Colonic mucosa (tissue), 4 donors: ENCODE measurements around the gene TSPAN9. TPM values are rescaled to one million over a fixed set of nuclear protein-coding genes. Genes with fewer than 3 reads are reported as not detected.

ENCODE experiments used
- DNase-seq: peaks from one replicate; pipeline ENCODE4 v3.0.0-alpha.2; 2020
- H3K27ac ChIP-seq: fragments of 200-600 bp; one replicate; pipeline ENCODE4 v1.8.0; 2021
- H3K27me3 ChIP-seq: fragments of 200-600 bp; one replicate; pipeline ENCODE4 v1.8.0; 2021
- H3K36me3 ChIP-seq: fragments of 200-600 bp; one replicate; pipeline ENCODE4 v1.8.0; 2021
- H3K4me1 ChIP-seq: fragments of 200-600 bp; one replicate; pipeline ENCODE4 v1.8.0; 2021; ENCODE audit warnings: mild to moderate bottlenecking
- H3K4me3 ChIP-seq: fragments of 200-600 bp; one replicate; pipeline ENCODE4 v1.8.0; 2021
- H3K9ac ChIP-seq, 2 donors: one replicate each; pipeline ENCODE4 v1.7.0; 2013; ENCODE audit warnings: control low read depth in 2 of 2, low read depth in 2 of 2, low read length in 2 of 2
- H3K9me3 ChIP-seq: fragments of 200-600 bp; one replicate; pipeline ENCODE4 v1.8.0; 2021
- intact Hi-C: fragments of 100-400 bp; cut with DNase I; formaldehyde crosslinking; loops from one replicate; pipeline ENCODE4 v1.14.1; 2022
- total RNA-seq, 2 donors: library from RNA; stranded (reverse); fragmentation: NEBNext Ultra II Directional in 1 of 2; extraction: Animal tissue kit (Norgen Biotek cat#: 25700) in 1 of 2; gene quantifications; one replicate each; pipeline ENCODE4 v1.2.1, GENCODE V29; 2021
- TF ChIP-seq, protein P1 (sequence below): fragments of 200-600 bp; IDR thresholded peaks from one replicate; pipeline ENCODE4 v1.8.0; 2022; ENCODE audit warnings: antibody characterized with exemption, mild to moderate bottlenecking
- donor health status: healthy.
- donor health status: DM: no; HTN: no; CAD: no.
- donor health status: DM: no; HTN: no; CAD: no.

The TSPAN9 gene
- total RNA-seq, 2 donors from 2014 or later: 4.7 to 9.9 TPM

DNA sequence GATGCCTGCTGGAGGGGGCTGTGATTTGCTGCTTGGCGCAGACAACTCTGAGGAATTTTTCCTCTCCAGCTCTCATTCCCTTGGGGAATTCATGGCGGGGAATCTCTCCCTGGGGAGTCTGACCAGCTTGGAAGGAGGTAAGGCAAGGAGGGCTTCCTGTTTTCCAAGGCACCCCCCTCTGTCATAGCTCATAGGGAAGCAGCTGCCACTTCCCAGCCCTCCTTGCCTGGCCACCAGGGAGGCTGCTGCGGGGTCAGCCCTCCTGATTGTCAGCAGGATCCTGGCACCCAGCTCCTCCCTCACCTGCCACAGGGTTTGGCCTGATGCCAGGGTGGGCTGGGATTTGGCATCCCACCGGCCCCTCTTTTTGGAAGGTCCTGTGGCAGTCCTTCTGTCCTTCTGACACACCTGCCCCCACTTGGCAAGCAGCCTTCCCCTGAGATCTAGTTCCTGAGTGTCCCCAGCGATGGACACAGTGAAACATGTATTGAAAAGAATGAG is 74.9 kb downstream of the TSPAN9 start:
- Histone ChIP-seq H3K4me1 (no peaks in the 10 kb centered on the region), H3K4me3 (no peak overlapping the region), H3K9ac (no peak overlapping the region), H3K27me3 (no peaks in the 10 kb centered on the region), H3K36me3 (no peaks in the 10 kb centered on the region), H3K27ac (no peak overlapping the region), H3K9me3 (no peaks in the 10 kb centered on the region)
- DNase-seq: no peak
- intact Hi-C loops: no loop called here
- TF ChIP-seq, protein P1, sequence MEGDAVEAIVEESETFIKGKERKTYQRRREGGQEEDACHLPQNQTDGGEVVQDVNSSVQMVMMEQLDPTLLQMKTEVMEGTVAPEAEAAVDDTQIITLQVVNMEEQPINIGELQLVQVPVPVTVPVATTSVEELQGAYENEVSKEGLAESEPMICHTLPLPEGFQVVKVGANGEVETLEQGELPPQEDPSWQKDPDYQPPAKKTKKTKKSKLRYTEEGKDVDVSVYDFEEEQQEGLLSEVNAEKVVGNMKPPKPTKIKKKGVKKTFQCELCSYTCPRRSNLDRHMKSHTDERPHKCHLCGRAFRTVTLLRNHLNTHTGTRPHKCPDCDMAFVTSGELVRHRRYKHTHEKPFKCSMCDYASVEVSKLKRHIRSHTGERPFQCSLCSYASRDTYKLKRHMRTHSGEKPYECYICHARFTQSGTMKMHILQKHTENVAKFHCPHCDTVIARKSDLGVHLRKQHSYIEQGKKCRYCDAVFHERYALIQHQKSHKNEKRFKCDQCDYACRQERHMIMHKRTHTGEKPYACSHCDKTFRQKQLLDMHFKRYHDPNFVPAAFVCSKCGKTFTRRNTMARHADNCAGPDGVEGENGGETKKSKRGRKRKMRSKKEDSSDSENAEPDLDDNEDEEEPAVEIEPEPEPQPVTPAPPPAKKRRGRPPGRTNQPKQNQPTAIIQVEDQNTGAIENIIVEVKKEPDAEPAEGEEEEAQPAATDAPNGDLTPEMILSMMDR: no peak

DNA sequence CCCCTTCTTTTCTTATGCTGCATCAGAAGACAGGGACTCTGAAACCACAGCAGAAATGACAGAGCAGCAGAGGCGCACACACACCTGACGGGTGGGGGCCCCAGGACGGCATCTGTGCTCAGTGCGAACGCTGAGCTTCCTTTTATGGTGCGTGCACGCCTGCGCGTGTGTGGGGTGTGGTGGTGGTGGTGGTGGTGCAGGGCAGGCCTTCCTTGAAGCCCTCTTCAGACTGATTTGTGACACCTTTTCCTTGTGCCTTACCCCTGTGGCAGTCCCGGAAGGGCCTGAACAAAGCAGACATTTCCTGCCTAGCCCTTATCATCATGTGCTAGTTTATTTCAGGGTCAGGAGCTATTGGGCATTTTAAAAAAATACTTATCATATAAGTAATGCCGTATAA is 75.7 kb downstream of the TSPAN9 start:
- Histone ChIP-seq H3K4me1 (no peaks in the 10 kb centered on the region), H3K4me3 (no peak overlapping the region), H3K9ac (no peak overlapping the region), H3K27ac (no peak overlapping the region), H3K36me3 (no peaks in the 10 kb centered on the region), H3K27me3 (no peaks in the 10 kb centered on the region), H3K9me3 (no peaks in the 10 kb centered on the region)
- no peak for DNase-seq
- TF ChIP-seq, protein P1: no peak
- intact Hi-C loops: no loop called here

DNA sequence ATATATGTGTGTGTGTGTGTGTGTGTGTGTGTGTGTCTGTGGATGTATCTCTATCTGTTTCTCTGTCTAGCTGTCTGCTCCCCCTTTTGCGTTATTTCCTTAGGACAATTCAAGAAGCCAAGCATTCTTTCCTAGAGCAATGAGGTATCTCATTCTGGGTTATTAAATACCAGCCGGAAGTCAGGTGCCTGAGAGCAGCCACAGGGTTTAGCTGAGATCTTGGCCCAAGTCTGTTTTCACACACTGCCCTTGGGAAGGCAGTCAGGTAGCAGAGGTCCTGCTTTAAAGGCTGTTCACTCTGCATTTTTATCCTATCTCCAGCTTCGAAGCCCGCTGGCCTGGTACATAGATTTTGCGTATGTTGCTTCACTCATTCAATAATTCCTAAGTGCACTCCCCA is 76.8 kb downstream of the TSPAN9 start:
- intact Hi-C loops: no loop called here
- H3K4me1 ChIP-seq: no peaks in the 10 kb centered on the region

DNA sequence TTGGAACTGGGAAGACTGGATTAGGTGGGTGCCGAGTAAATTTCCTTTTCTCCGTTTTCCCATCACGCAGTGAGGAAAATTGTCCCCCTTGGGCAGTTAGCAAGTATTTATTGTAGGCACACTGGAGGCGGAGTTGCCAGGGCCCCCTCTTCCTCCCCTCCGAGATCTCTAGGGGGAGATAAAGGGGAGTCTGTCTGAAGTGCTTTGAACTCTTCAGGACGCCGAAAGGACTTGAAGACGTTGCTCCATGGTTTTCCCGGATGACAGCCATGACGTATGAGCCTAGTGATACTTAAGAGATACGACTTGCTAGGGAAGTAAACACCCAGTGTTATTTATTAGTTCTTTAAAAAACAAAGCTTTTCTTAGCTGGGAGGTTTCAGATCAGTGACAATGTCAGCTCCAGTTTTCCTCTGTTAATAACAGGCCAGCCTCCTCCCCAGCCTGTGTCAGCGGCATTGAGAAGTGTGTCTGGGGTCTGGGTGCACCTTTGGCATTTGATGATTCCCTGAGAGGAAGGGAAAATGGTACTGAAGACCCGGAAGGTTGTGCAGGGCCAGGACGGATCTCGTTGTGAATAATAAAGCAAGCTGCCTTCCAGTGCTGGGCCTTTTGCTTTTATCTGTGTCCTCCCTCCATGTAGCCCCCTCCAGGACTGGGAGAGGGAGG is 78.7 kb downstream of the TSPAN9 start:
- no peak overlapping the region for H3K9ac ChIP-seq
- no peaks in the 10 kb centered on the region for H3K27me3 ChIP-seq
- no peak overlapping the region for H3K27ac ChIP-seq
- no peaks in the 10 kb centered on the region for H3K9me3 ChIP-seq
- TF ChIP-seq, protein P1: no peak
- no peak overlapping the region for H3K4me3 ChIP-seq
- no peak for DNase-seq
- H3K4me1 ChIP-seq: no peaks in the 10 kb centered on the region
- intact Hi-C loops: no loop called here
- no peaks in the 10 kb centered on the region for H3K36me3 ChIP-seq

More for the DNA sequence above, 76.8 kb downstream of the TSPAN9 start:
- no peaks in the 10 kb centered on the region for H3K36me3 ChIP-seq
- no peak overlapping the region for H3K4me3 ChIP-seq
- H3K27me3 ChIP-seq: no peaks in the 10 kb centered on the region
- TF ChIP-seq, protein P1: no peak
- H3K9ac ChIP-seq: no peak overlapping the region
- no peak overlapping the region for H3K27ac ChIP-seq
- no peak for DNase-seq
- H3K9me3 ChIP-seq: no peaks in the 10 kb centered on the region

DNA sequence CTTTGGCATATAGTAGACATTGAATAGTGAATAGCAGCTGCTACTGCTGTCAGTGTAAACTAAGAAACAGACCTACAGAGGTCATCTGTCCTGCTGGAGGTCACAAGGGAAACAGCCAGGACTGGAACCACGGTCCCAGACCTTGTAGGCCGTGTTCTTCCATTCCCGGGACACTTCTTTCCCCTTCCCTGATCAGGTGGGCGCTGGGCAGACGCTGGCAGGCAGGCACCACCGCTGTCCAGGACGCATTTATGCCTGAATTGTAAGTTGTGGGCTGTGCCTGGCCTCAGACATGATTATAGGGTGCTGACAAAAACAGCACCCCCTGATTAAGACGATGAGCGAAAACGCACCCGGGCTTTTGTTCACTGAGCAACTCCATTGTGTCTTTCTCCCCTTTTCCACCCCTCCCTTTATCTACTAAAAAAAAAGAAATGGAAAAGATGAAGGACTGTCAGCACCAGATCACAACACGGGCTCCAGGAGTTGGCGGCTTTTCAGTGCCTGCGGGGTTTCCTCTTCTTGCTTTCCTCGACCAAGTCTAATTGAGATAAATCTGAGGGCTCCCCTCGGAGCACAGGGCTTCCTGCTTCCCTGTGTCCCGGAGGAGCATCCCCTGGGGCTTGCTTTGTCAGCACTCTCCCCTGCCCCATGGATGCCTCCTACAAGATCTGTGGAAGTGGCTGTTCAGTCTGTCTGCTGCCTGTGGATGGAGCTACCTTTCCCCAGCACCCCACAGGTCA is 80.6 kb downstream of the TSPAN9 start:
- Histone ChIP-seq H3K4me3 (no peak overlapping the region), H3K9ac (no peak overlapping the region), H3K9me3 (no peaks in the 10 kb centered on the region), H3K27me3 (no peaks in the 10 kb centered on the region), H3K4me1 (no peaks in the 10 kb centered on the region), H3K36me3 (no peaks in the 10 kb centered on the region), H3K27ac (no peak overlapping the region)
- intact Hi-C loops: no loop called here
- TF ChIP-seq, protein P1: no peak
- DNase-seq: no peak
